Measurements from ENCODE around the gene HNRNPK. TPM values are rescaled to one million over a fixed set of nuclear protein-coding genes. Genes with fewer than 3 reads are reported as not detected.

HNRNPK gene
- total RNA-seq, 4 donors from 2014 or later: 132 to 406 (median 278) TPM

DNA sequence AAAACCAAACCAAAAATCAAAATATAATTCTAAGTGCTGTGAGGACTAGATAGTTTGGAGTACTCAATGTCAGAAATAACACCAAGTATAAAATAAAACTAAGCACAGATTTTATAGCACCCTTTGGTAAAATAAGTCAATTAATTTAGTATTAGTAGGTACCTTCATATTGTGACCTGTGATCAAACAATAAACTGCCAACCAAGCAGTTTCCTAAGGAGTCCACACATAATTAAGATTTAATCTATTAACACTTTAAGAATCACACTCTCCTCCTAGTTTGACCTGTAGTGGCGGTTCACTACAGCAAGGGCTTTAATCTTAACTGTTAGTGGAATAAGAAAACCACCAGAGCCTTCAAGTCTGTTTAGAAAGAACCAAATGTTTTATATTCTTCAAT lies 2.8 kb downstream of the HNRNPK start:
- no peaks in the 10 kb centered on the region for H3K27me3 ChIP-seq
- peaks cover 3 to 56% (median 28%) of the 10 kb centered on the region in 4 donors for H3K36me3 ChIP-seq
- intact Hi-C loops (cut with DNase I; ENCODE audit: low total_unique reads) (no loop called here), in situ Hi-C loops (cut with MboI; ENCODE audit: low pct_ligation_motif_present in 1 of 4, low pct_unique_long_range_greater_than_20kb in 1 of 4, low sequenced_read_pairs in 3 of 4) (no loop called here)
- no peak overlapping the region for H3K27ac ChIP-seq
- H3K4me3 ChIP-seq: peak overlapping the region in 1 of 4 donors; percentile 85
- TF ChIP-seq EP300 (IDR thresholded peaks at IDR 0.05; ENCODE audit: low read depth) (no peak), POLR2A (IDR thresholded peaks at IDR 0.05) (no peak), POLR2AphosphoS5 (IDR thresholded peaks at IDR 0.05) (no peak)
- TF ChIP-seq, protein P1, sequence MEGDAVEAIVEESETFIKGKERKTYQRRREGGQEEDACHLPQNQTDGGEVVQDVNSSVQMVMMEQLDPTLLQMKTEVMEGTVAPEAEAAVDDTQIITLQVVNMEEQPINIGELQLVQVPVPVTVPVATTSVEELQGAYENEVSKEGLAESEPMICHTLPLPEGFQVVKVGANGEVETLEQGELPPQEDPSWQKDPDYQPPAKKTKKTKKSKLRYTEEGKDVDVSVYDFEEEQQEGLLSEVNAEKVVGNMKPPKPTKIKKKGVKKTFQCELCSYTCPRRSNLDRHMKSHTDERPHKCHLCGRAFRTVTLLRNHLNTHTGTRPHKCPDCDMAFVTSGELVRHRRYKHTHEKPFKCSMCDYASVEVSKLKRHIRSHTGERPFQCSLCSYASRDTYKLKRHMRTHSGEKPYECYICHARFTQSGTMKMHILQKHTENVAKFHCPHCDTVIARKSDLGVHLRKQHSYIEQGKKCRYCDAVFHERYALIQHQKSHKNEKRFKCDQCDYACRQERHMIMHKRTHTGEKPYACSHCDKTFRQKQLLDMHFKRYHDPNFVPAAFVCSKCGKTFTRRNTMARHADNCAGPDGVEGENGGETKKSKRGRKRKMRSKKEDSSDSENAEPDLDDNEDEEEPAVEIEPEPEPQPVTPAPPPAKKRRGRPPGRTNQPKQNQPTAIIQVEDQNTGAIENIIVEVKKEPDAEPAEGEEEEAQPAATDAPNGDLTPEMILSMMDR (IDR thresholded peaks at IDR 0.05): no peak
- H3K9me3 ChIP-seq: no peaks in the 10 kb centered on the region
- DNase-seq: no peak
- H3K4me1 ChIP-seq: peaks cover 6 to 59% (median 26%) of the 10 kb centered on the region in 4 donors
- 63 to 67% methylated on average over 1 of the region's 1 CpG for WGBS, 2 donors (ENCODE audit: low coverage in 1 of 2)

DNA sequence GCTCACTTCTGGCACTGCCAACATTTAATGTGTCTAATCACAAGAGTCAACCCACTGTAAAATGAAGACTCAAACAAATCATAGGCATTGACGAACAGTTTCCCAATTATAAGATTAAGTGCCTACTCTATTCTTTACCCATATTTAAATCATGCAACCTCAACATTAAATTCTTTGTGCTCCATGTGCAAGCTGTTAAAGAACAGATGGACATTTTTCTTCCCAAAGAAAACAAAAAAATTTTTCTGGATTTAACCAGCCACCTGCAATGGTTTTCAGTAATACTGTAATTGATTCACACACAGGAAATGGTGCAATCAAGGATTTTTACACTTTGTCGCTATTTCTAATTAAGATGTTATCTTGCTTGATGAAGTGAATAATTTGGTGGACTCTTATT lies 3.6 kb downstream of the HNRNPK start:
- Histone ChIP-seq H3K27me3 (no peaks in the 10 kb centered on the region), H3K9me3 (no peaks in the 10 kb centered on the region), H3K27ac (no peak overlapping the region), H3K4me1 (peaks cover 6 to 51% (median 19%) of the 10 kb centered on the region in 4 donors), H3K4me3 (no peak overlapping the region), H3K36me3 (peaks cover 3 to 64% (median 32%) of the 10 kb centered on the region in 4 donors)
- in situ Hi-C loops (cut with MboI; ENCODE audit: low pct_ligation_motif_present in 1 of 4, low pct_unique_long_range_greater_than_20kb in 1 of 4, low sequenced_read_pairs in 3 of 4): no loop called here
- TF ChIP-seq EP300 (IDR thresholded peaks at IDR 0.05; ENCODE audit: low read depth) (no peak), POLR2AphosphoS5 (IDR thresholded peaks at IDR 0.05) (no peak), POLR2A (IDR thresholded peaks at IDR 0.05) (no peak)
- TF ChIP-seq, protein P1 (IDR thresholded peaks at IDR 0.05): no peak
- intact Hi-C loops (cut with DNase I; ENCODE audit: low total_unique reads): no loop called here
- WGBS, 2 donors (ENCODE audit: low coverage in 1 of 2): 73 to 74% methylated on average over 2 of the region's 2 CpGs
- no peak for DNase-seq

DNA sequence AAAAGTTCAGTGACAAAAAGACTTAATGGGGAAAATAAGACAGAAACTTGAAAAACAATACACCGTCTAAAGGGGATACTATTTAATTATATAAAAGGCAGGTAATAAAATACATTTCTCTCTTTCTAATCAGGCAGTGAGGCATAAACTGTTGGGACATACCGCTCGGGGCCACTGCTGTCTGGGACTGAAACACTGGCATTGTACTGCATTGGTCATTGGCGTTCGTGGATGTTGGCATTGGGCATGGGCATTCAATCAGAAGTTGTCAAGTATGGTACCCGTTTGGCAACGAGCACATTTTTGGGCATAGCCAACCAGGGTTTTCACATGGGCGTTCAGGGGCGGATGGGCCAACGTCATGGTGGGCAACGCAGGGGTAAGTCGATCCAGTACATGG lies 4.7 kb downstream of the HNRNPK start:
- Histone ChIP-seq H3K36me3 (peaks cover 3 to 75% (median 37%) of the 10 kb centered on the region in 4 donors), H3K27ac (no peak overlapping the region), H3K4me1 (peaks cover 6 to 51% (median 18%) of the 10 kb centered on the region in 4 donors), H3K4me3 (no peak overlapping the region), H3K27me3 (no peaks in the 10 kb centered on the region), H3K9me3 (no peaks in the 10 kb centered on the region)
- intact Hi-C loops (cut with DNase I; ENCODE audit: low total_unique reads): no loop called here
- in situ Hi-C loops (cut with MboI; ENCODE audit: low pct_ligation_motif_present in 1 of 4, low pct_unique_long_range_greater_than_20kb in 1 of 4, low sequenced_read_pairs in 3 of 4): no loop called here
- TF ChIP-seq POLR2AphosphoS5 (IDR thresholded peaks at IDR 0.05): no peak
- DNase-seq: no peak
- 88 to 100% methylated on average over 1 to 12 of the region's 12 CpGs for WGBS, 2 donors (ENCODE audit: low coverage in 1 of 2)

DNA sequence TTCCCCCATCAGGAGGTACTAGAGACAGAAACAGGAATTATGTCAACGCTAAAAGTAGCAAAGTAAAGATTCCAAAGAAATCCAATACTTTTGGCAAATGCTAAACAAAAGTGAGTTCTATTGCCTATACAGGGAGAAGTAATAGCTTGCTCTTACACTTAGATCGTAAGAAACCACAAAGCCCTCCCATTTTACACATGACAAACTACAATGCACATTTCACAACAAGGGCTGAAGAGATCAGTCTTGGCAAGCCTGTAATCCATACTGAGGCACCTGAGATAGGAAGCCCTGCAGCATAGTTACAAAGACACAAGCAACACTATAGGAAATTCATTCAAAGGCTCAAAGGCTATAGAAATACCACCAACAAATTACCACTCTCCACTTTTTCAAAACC lies 7.7 kb downstream of the HNRNPK start:
- Histone ChIP-seq H3K9me3 (no peaks in the 10 kb centered on the region), H3K27ac (no peak overlapping the region), H3K4me3 (no peak overlapping the region), H3K4me1 (peaks cover 0 to 40% (median 11%) of the 10 kb centered on the region in 4 donors), H3K36me3 (peaks cover 3 to 98% (median 50%) of the 10 kb centered on the region in 4 donors), H3K27me3 (no peaks in the 10 kb centered on the region)
- DNase-seq: no peak
- TF ChIP-seq, protein P1 (IDR thresholded peaks at IDR 0.05): no peak
- TF ChIP-seq POLR2A (IDR thresholded peaks at IDR 0.05): no peak
- WGBS, 2 donors (ENCODE audit: low coverage in 1 of 2): 73 to 81% methylated on average over 2 of the region's 2 CpGs
- intact Hi-C loops (cut with DNase I; ENCODE audit: low total_unique reads): no loop called here
- in situ Hi-C loops (cut with MboI; ENCODE audit: low pct_ligation_motif_present in 1 of 4, low pct_unique_long_range_greater_than_20kb in 1 of 4, low sequenced_read_pairs in 3 of 4): loop anchor here in 1 of 4 donors (25.0 kb wide), 1 partner anchor 1965 kb away; the partner anchor contains the start of gene NAA35

DNA sequence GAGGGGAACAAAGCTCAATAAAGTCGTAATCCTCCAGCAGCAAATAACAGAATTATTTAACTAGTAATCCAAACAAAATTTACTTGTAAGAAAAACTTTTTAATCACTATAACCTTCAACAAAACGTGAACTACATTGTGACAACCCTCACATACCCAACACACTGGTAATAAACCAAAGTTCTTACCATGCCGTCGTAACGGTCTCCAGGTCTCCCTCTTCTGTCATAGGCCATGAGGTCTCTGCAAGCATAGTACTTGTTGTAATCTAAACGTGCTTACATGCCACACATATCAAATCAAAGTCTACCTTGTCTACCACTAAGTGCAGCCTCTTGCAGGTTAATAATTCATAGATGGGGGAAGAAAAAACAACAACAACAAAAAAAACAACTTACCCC lies 8.5 kb downstream of the HNRNPK start:
- no peak for DNase-seq
- Histone ChIP-seq H3K9me3 (no peaks in the 10 kb centered on the region), H3K4me3 (no peak overlapping the region), H3K4me1 (peaks cover 0 to 32% (median 3%) of the 10 kb centered on the region in 4 donors), H3K36me3 (peaks cover 3 to 95% (median 46%) of the 10 kb centered on the region in 4 donors), H3K27me3 (no peaks in the 10 kb centered on the region), H3K27ac (no peak overlapping the region)
- TF ChIP-seq EP300 (IDR thresholded peaks at IDR 0.05; ENCODE audit: low read depth) (no peak), POLR2AphosphoS5 (IDR thresholded peaks at IDR 0.05) (no peak), POLR2A (IDR thresholded peaks at IDR 0.05) (no peak)
- TF ChIP-seq, protein P1 (IDR thresholded peaks at IDR 0.05): no peak
- WGBS, 2 donors (ENCODE audit: low coverage in 1 of 2): 64 to 65% methylated on average over 6 of the region's 6 CpGs
- in situ Hi-C loops (cut with MboI; ENCODE audit: low pct_ligation_motif_present in 1 of 4, low pct_unique_long_range_greater_than_20kb in 1 of 4, low sequenced_read_pairs in 3 of 4): loop anchor here in 1 of 4 donors (25.0 kb wide), 1 partner anchor 1966 kb away; the partner anchor contains the start of gene NAA35
- intact Hi-C loops (cut with DNase I; ENCODE audit: low total_unique reads): no loop called here
